CD4-positive, alpha-beta T cell treated with Interleukin-21 for 1 hour (primary cell): ENCODE results near the gene ESPN.
"Not testable (repeated sequence)": the region's sequence is repeated elsewhere in the genome, so short reads cannot be mapped to it uniquely, and the experiment has no call there.

Experiments
- DNase-seq: peaks from one replicate; pipeline ENCODE4 v3.0.0-alpha.2; 2020

The ESPN gene

DNA sequence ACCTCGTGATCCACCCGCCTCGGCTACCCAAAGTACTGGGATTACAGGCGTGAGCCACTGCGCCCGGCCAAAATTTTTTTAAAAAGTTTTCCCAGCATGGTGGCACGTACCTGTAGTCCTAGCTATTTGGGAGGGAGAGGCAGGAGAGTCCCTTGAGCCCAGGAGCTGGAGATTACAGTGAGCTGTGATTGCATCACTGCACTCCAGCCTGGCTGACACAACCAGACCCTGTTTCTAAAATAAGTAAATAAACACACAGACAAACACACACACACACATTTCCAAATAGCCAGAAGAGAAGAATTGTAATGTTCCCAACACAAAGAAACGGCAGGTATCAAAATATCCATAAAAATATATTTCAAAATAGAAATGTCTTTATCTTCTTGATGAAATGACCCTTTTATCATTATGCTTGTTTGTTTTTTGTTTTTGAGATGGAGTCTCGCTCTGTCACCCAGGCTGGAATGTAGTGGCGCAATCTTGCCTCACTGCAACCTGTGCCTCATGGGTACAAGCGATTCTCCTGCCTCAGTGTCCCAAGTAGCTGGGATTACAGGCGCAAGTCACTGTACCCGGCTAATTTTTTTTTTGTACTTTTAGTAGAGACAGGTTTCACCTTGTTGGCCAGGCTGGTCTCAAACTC is 14.2 kb upstream of the ESPN start:
- DNase-seq, result no peak

DNA sequence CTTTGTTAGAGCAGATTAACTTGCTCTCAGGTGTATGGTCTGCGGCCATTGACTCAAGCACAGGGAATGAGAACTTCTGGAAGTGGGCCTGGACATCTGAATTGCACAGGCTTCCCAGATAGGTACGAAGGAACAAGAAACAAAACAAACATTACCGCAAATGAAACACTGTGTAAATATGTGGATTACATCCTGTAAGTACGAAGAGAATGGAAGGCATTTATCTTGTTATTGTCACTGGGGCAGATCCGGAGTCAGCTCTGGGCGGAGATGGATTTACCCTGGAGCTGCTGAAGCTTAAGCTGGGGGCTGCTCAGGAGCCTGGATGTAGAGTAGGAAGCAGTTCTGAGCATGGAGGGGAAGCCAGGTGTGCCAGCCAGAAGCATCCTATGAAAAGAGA is 11.7 kb upstream of the ESPN start:
- no peak for DNase-seq

GRCh38 chr1:6414443-6414844 is 10.1 kb upstream of the ESPN start:
- DNase-seq, result peak; percentile 40

GRCh38 chr1:6414881-6415626 is 9.5 kb upstream of the ESPN start:
- DNase-seq, result no peak

DNA sequence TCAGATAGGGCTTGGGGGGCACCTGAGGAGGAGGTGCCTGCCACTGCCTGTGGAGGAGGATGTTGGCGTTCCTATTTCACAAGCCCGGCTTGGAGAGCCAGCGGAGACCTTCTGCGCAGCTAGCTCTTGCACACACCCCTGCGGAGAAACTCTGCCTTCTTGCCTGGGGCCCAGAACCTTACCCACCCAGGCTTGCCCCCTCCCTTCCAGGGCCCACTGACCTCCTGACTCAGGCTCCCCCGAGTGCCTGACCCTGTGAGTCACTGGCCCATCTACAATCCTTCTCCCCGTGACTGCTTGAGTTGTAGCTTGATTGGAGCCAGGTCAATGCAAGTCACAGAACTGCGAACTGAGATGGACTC is 8.3 kb upstream of the ESPN start:
- DNase-seq, result no peak

DNA sequence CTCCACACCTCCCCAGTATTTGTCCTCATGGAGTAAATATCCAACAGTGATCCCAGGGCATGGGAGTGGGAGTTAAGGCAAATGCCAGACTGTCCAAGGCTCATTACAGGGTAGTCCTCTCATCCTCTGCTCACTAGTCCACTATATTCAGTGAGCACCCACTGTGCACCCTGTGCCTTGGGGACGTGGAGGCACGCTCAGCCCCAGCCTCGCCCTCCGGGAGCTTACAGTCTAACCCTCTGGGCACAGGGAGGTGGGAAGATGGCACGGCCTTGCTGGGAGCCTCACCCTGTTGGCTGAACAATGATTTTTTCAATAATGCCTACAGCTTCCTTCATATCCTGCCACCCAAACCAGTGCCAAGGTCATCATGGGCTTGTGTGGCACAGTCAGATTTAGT is 7.7 kb upstream of the ESPN start:
- DNase-seq, result no peak

DNA sequence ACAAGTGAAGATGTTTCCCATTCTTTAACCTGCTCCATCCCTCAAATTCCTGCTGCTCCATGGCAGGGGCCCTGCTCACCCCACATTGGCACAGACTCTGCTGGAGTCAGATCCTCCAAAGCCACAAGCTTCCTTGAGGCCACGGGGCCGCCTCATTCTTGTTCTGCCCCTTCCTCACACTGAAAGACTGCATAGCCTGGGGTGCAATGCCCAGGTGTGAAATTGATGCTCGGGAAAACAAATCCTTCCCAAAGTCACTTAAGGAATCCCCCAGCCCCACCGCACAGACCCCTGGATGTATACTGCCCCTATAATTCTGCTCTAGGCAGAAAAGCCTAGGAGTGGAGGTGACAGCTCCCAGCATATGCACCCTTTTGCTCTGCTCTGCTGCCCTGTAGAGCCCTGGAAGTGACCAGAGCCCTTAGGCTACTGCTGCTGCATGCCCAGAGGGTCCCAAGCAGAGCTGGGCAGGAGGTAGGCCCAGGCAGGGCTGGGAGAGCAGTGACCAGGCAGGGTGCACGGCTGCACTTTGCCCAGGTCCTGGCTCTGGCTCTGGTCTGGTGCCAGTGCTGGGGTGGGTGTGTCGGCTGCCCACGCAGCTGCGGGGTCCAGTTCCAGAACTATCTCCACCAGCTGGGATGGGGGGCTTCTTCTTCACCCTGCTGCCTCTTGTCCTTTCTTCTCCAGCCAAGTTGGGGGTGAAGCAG is 6.5 kb upstream of the ESPN start:
- DNase-seq, result no peak

DNA sequence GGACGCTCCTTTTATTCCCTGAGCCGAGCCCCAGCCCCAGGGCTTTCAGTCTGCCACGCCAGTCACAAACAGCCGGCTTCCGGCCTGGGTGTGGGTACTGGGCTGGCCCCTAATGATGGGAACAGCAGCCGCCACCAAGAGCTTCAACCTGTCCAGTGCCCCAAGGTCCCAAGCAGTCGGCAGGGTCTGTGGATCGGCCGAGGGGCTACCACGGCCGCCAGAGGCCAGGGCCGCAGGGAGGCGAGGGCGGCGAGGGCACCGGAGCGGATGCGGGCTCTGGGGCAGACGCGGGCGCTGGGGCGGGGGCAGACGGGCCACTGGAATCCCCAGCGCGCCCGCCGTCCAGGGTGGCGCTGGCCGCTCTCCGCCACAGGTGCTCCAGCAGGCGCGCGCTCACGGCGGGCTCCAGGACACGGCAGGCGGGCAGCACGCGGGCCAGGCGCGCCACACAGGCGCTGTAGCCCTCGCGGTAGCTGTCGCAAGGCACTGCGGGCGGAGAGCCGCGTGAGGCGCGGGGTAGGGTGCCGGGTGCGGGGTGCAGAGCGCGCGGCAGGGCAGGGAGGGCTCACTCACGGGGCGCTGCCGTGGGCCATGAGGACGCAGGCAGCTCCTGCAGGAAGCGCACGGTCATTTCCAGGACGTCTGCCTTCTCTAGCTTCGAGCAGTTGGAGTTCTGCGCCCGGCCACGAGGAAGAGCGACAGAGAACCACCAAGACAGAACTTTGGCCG is 5.7 kb upstream of the ESPN start:
- DNase-seq, result no peak

GRCh38 chr1:6419397-6419803 is 5.2 kb upstream of the ESPN start:
- peak; percentile 13 for DNase-seq

- peak; percentile 17 for DNase-seq
These were observed 4.6 kb upstream of the ESPN start, which contains the start of gene HES2 for GRCh38 chr1:6419804-6420453. TSS of gene HES2 (minus strand) at chr1:6419919. CDS start at chr1:6419820, 99 bp downstream.

DNA sequence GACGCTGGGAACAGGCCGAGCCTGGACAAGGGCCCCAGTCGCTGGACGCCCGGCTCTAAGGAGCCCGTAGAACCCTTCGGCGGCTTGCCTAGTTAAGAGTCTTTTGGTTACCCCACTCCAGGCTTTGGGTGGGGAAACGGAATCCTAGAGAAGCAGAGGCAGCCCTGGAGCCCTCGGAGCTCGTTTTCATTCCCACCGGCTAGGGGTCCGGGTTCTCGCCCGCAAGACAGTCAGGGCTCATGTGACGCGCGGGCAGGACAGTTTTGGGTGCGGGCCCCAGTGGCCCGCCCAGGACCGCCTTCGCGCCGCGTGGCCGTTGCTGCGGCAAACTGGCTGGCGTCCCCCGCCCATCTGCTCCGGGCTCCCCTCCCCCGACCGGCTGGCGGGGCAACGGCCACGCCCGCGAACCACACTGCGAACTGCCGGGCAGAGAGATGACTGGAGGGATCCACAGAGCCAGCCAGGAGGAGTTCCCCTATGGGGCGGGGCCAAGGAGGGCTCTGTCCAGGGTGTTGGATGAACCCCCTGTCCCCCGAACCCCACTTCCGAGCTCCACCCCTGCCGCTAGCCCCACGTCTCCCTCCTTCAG is 4.0 kb upstream of the ESPN start:
- peak; percentile 19 for DNase-seq

GRCh38 chr1:6421266-6421665 is 3.3 kb upstream of the ESPN start:
- no peak for DNase-seq

- peak; percentile 73 for DNase-seq
These were observed 1.1 kb upstream of the ESPN start for GRCh38 chr1:6423321-6423999.

- DNase-seq, result no peak
These were observed 493 bp upstream of the ESPN start for GRCh38 chr1:6424000-6424565.

DNA sequence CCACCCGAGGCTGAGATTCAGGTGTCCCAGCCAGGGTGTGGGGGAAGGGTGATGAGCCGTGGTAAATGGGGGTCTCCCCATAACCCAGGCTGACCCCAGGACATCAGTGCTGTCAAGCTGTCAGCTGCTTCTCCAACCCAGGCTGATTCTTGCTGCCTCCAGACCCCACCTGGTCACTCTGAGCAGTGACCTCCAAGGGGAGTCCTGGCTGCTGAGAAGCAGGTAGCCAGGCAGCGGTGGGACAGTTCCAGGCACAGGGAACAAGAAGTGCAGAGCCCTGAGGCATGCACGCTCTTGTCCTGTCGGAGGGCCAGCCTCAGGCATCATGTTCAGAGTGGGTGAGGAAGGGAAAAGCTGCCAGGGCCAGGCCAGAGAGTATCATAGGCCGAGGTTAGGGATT is 1.1 kb downstream of the ESPN start:
- no peak for DNase-seq

DNA sequence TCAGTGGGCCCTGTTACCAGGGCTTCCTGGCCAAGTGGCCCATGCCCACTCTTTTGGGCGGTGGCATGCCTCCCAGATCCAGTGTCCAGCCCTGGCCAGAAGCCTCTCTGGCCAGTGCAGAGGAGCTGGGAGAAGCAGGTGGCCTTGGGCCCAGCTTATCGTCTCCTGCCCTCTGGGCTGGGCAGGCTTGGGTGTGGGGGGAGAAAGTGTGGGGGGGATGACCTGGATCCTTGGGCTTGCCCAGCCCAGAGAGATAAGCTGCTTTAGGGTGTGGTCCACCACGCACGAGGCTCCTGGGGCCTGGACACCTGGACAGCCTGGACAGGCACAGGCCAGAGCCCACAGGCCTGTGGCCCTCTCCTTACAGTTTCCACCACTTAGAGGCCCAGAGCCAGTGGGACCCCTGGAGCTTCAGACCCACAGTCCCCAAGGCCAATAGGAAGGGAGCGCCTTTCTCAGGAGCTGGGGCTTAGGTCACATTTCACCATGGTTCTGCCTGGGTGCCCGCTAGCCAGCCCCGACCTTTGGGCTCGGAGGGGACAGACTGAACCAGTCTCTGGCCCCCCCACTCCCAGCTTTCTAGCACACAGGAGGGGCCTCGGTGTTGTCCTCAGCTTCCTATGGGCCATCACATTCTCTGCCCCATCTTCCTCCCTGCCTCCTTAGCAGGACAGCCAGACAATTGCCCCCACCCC is 1.8 kb downstream of the ESPN start:
- no peak for DNase-seq

- no peak for DNase-seq
These were observed 2.4 kb downstream of the ESPN start for GRCh38 chr1:6426972-6427350.

GRCh38 chr1:6427441-6428390 is 3.1 kb downstream of the ESPN start:
- no peak for DNase-seq

DNA sequence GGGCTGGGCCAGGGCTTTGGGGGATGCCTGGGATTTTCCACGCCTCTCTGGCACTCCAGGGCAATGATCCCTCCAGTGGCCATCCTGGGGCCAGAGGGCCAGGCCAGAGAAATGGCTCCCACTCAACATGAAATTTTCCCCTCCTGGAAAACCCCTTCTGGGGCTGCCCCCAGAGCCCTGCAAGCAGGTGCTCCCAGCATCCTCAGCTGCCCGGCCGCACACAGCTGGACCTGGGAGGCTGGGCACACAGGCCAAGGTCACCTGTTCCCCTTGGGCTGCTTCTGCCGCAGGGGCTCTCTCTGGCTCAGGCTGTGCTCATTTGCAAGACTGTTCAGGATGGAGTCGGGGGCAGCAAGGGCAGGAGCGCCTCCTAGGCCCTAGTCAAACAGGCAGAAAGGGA is 3.9 kb downstream of the ESPN start:
- DNase-seq, result not testable (repeated sequence)
